ENCODE data around the gene C6orf89. TPM values are rescaled to one million over a fixed set of nuclear protein-coding genes. Genes with fewer than 3 reads are reported as not detected.

Gene C6orf89
- total RNA-seq, 1 experiment from 2014 or later: 13.2 TPM

DNA sequence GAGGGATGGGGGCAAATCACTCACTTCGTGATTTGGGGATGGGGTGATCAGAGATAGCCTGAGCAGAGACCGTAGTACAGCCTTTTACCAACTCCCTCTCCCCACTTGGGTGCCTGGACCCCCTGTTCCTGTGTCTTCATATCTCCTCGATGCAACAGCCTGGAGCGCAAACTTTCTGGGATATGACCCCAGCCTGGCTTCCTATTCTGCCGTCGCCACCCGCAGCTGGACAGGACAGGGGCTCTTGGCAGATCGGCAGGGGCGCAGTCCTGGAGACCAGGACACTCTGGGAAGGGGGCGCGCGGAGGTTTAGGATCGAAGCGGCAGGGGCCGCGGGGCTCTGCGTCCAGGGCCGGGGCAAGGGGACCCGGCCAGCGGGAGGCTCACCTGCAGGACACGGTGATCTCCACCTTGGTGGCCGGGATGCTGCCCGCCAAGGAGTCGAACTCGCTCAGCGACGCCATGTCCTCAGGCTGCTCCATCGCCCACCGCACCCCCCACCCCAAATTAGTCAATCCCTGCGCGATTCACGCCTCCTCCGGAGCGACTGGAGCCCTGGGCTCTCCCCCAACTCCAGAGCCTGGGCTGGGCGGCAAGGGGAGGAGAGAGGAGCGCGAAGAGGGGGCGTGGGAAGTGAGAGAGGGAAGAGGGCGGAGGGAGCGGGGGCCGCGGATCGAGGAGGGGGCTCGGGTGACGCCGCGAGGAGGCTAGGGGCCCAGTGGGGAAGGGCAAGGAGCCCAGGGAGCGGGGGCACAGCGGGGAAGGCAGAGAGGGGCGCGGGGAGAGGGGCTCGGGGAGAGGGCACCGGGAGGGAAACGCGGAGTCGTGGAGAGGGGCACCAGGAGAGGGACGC lies 46.6 kb upstream of the C6orf89 start, which contains the start of gene CPNE5:
Gene CPNE5, minus strand, starts transcription at position 549 of the 853 bp plus-strand sequence. Its CDS starts 67 bp downstream, at position 482.
- H3K27ac Mint-ChIP-seq: no peak within 1 kb of the TSS
- ChIA-PET CTCF (no interaction called here), POLR2A (no interaction called here)
- H3K27me3 Mint-ChIP-seq (ENCODE audit: low read depth): peaks cover 69% of the 10 kb centered on the region
- TF ChIP-seq SP1 (CRISPR knock-in tag; conservative IDR thresholded peaks at IDR 0.05): no peak
- TF ChIP-seq TEAD1 (CRISPR knock-in tag; IDR thresholded peaks at IDR 0.05): no peak
- no peak for TF ChIP-seq FOXK1 (CRISPR knock-in tag; IDR thresholded peaks at IDR 0.05)
- no peak for TF ChIP-seq ZNF416 (CRISPR knock-in tag; IDR thresholded peaks at IDR 0.05)
- TF ChIP-seq, protein P1, sequence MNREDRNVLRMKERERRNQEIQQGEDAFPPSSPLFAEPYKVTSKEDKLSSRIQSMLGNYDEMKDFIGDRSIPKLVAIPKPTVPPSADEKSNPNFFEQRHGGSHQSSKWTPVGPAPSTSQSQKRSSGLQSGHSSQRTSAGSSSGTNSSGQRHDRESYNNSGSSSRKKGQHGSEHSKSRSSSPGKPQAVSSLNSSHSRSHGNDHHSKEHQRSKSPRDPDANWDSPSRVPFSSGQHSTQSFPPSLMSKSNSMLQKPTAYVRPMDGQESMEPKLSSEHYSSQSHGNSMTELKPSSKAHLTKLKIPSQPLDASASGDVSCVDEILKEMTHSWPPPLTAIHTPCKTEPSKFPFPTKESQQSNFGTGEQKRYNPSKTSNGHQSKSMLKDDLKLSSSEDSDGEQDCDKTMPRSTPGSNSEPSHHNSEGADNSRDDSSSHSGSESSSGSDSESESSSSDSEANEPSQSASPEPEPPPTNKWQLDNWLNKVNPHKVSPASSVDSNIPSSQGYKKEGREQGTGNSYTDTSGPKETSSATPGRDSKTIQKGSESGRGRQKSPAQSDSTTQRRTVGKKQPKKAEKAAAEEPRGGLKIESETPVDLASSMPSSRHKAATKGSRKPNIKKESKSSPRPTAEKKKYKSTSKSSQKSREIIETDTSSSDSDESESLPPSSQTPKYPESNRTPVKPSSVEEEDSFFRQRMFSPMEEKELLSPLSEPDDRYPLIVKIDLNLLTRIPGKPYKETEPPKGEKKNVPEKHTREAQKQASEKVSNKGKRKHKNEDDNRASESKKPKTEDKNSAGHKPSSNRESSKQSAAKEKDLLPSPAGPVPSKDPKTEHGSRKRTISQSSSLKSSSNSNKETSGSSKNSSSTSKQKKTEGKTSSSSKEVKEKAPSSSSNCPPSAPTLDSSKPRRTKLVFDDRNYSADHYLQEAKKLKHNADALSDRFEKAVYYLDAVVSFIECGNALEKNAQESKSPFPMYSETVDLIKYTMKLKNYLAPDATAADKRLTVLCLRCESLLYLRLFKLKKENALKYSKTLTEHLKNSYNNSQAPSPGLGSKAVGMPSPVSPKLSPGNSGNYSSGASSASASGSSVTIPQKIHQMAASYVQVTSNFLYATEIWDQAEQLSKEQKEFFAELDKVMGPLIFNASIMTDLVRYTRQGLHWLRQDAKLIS (CRISPR knock-in tag; IDR thresholded peaks at IDR 0.05; ENCODE audit: borderline replicate concordance): no peak
- TF ChIP-seq, protein P2, sequence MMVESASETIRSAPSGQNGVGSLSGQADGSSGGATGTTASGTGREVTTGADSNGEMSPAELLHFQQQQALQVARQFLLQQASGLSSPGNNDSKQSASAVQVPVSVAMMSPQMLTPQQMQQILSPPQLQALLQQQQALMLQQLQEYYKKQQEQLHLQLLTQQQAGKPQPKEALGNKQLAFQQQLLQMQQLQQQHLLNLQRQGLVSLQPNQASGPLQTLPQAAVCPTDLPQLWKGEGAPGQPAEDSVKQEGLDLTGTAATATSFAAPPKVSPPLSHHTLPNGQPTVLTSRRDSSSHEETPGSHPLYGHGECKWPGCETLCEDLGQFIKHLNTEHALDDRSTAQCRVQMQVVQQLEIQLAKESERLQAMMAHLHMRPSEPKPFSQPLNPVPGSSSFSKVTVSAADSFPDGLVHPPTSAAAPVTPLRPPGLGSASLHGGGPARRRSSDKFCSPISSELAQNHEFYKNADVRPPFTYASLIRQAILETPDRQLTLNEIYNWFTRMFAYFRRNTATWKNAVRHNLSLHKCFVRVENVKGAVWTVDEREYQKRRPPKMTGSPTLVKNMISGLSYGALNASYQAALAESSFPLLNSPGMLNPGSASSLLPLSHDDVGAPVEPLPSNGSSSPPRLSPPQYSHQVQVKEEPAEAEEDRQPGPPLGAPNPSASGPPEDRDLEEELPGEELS (CRISPR knock-in tag; IDR thresholded peaks at IDR 0.05): no peak
- TF ChIP-seq JUN (CRISPR knock-in tag; IDR thresholded peaks at IDR 0.05): no peak
- no peak for TF ChIP-seq GRHL2 (CRISPR knock-in tag; IDR thresholded peaks at IDR 0.05; ENCODE audit: insufficient replicate concordance, severe bottlenecking)
- TF ChIP-seq, protein P3, sequence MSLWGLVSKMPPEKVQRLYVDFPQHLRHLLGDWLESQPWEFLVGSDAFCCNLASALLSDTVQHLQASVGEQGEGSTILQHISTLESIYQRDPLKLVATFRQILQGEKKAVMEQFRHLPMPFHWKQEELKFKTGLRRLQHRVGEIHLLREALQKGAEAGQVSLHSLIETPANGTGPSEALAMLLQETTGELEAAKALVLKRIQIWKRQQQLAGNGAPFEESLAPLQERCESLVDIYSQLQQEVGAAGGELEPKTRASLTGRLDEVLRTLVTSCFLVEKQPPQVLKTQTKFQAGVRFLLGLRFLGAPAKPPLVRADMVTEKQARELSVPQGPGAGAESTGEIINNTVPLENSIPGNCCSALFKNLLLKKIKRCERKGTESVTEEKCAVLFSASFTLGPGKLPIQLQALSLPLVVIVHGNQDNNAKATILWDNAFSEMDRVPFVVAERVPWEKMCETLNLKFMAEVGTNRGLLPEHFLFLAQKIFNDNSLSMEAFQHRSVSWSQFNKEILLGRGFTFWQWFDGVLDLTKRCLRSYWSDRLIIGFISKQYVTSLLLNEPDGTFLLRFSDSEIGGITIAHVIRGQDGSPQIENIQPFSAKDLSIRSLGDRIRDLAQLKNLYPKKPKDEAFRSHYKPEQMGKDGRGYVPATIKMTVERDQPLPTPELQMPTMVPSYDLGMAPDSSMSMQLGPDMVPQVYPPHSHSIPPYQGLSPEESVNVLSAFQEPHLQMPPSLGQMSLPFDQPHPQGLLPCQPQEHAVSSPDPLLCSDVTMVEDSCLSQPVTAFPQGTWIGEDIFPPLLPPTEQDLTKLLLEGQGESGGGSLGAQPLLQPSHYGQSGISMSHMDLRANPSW (CRISPR knock-in tag; conservative IDR thresholded peaks at IDR 0.05; ENCODE audit: low read depth): no peak
- TF ChIP-seq, protein P4, sequence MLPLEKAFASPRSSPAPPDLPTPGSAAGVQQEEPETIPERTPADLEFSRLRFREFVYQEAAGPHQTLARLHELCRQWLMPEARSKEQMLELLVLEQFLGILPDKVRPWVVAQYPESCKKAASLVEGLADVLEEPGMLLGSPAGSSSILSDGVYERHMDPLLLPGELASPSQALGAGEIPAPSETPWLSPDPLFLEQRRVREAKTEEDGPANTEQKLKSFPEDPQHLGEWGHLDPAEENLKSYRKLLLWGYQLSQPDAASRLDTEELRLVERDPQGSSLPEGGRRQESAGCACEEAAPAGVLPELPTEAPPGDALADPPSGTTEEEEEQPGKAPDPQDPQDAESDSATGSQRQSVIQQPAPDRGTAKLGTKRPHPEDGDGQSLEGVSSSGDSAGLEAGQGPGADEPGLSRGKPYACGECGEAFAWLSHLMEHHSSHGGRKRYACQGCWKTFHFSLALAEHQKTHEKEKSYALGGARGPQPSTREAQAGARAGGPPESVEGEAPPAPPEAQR (CRISPR knock-in tag; IDR thresholded peaks at IDR 0.05): no peak
- TF ChIP-seq NFE2L1 (CRISPR knock-in tag; IDR thresholded peaks at IDR 0.05): no peak
- H3K4me1 Mint-ChIP-seq: peaks cover 17% of the 10 kb centered on the region
- DNase-seq (ENCODE audit: low spot score): peak; percentile 50
- peak within 1 kb of the TSS; percentile 79 for H3K4me3 Mint-ChIP-seq
- peak; percentile 26 for ATAC-seq
- H3K36me3 Mint-ChIP-seq: no peaks in the 10 kb centered on the region
- H3K9me3 Mint-ChIP-seq: no peaks in the 10 kb centered on the region

DNA sequence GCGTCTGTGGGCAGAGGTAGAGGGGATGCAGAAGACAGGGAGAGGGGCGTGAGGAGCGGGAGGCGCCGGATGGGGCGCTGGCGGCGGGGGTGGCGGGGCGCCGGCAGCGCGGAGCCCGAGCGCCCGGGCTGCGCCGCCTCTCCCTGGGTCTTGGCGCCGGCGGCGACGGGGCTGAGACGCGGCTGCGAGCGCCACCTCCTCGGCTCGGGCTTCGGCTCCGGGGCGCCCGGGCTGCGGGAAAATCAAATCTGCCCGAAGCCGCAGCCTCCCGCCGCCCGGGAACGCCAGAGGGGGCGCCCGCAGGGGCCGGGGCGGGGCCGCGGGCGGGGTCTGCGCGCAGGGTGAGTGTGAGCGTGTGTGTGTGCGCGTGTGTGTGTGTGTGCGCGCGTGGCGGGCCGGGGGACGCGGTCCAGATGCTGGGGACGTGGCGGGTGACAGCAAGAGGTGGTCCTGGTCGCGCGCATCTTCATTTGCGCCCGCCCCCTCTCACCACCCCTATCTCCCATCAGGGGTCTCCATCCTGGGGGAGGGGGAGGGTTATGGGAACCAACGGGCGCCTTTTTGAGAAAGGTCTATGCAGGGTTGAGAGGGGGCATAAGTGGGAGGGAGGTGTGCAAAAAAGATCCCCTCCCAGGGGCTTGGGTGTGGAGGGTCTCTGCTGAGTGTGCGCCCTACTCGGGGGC lies 45.9 kb upstream of the C6orf89 start:
- ChIA-PET POLR2A (no interaction called here), CTCF (interaction anchor here (1.2 to 1.5 kb wide), 2 partner anchors 9 to 80 kb away, joined by 5 to 8 read pairs; no protein-coding TSS in a partner anchor)
- Mint-ChIP-seq H3K4me3 (peak overlapping the region; percentile 79), H3K36me3 (no peaks in the 10 kb centered on the region), H3K9me3 (no peaks in the 10 kb centered on the region), H3K27ac (no peak overlapping the region), H3K27me3 (ENCODE audit: low read depth) (peaks cover 69% of the 10 kb centered on the region), H3K4me1 (peaks cover 16% of the 10 kb centered on the region)
- DNase-seq (ENCODE audit: low spot score): peak; percentile 52
- TF ChIP-seq, protein P5, sequence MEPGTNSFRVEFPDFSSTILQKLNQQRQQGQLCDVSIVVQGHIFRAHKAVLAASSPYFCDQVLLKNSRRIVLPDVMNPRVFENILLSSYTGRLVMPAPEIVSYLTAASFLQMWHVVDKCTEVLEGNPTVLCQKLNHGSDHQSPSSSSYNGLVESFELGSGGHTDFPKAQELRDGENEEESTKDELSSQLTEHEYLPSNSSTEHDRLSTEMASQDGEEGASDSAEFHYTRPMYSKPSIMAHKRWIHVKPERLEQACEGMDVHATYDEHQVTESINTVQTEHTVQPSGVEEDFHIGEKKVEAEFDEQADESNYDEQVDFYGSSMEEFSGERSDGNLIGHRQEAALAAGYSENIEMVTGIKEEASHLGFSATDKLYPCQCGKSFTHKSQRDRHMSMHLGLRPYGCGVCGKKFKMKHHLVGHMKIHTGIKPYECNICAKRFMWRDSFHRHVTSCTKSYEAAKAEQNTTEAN (CRISPR knock-in tag; IDR thresholded peaks at IDR 0.05): 0 out of 2 replicates have a peak, but pooled peaks have one; percentile 47
- TF ChIP-seq ZNF416 (CRISPR knock-in tag; IDR thresholded peaks at IDR 0.05) (no peak), JAZF1 (CRISPR knock-in tag; IDR thresholded peaks at IDR 0.05) (no peak), PRRX2 (CRISPR knock-in tag; IDR thresholded peaks at IDR 0.05) (no peak)
- peak; percentile 17 for ATAC-seq

All from WTC11 (cell line).